Measurements from ENCODE around the gene CRABP1.
A peak's percentile ranks its signal among the peaks of the same experiment; 100 is the strongest.

The CRABP1 gene

GRCh38 chr15:78320183-78320582, 20.0 kb upstream of the CRABP1 start:
- no peaks in the 10 kb centered on the region for H3K9me3 ChIP-seq
- H3K4me3 ChIP-seq (ENCODE audit: low read depth, low read length), result no peak overlapping the region
- peaks cover 15% of the 10 kb centered on the region for H3K4me1 ChIP-seq
- H3K27me3 ChIP-seq, result no peaks in the 10 kb centered on the region
- TF ChIP-seq CTCF (IDR thresholded peaks at IDR 0.05; ENCODE audit: low read depth, low read length), result no peak
- H3K36me3 ChIP-seq, result no peaks in the 10 kb centered on the region
- no peak for DNase-seq

- H3K4me3 ChIP-seq (ENCODE audit: low read depth, low read length), result no peak overlapping the region
These were observed 19.0 kb upstream of the CRABP1 start for GRCh38 chr15:78321041-78321570.

GRCh38 chr15:78321786-78322185, 18.4 kb upstream of the CRABP1 start:
- no peaks in the 10 kb centered on the region for H3K36me3 ChIP-seq

More at GRCh38 chr15:78321041-78321570, 19.0 kb upstream of the CRABP1 start:
- Histone ChIP-seq H3K27me3 (no peaks in the 10 kb centered on the region), H3K36me3 (no peaks in the 10 kb centered on the region), H3K4me1 (peaks cover 15% of the 10 kb centered on the region), H3K9me3 (no peaks in the 10 kb centered on the region)
- DNase-seq, result no peak
- no peak for TF ChIP-seq CTCF (IDR thresholded peaks at IDR 0.05; ENCODE audit: low read depth, low read length)

GRCh38 chr15:78322243-78322642, 17.9 kb upstream of the CRABP1 start:
- no peaks in the 10 kb centered on the region for H3K36me3 ChIP-seq
- DNase-seq, result peak; percentile 58
- no peak for TF ChIP-seq CTCF (IDR thresholded peaks at IDR 0.05; ENCODE audit: low read depth, low read length)
- no peaks in the 10 kb centered on the region for H3K9me3 ChIP-seq
- H3K4me1 ChIP-seq, result peaks cover 15% of the 10 kb centered on the region
- no peak overlapping the region for H3K4me3 ChIP-seq (ENCODE audit: low read depth, low read length)
- H3K27me3 ChIP-seq, result no peaks in the 10 kb centered on the region

More at GRCh38 chr15:78321786-78322185, 18.4 kb upstream of the CRABP1 start:
- Histone ChIP-seq H3K4me1 (peaks cover 15% of the 10 kb centered on the region), H3K9me3 (no peaks in the 10 kb centered on the region), H3K4me3 (ENCODE audit: low read depth, low read length) (no peak overlapping the region), H3K27me3 (no peaks in the 10 kb centered on the region)
- TF ChIP-seq CTCF (IDR thresholded peaks at IDR 0.05; ENCODE audit: low read depth, low read length), result no peak
- no peak for DNase-seq

- Histone ChIP-seq H3K36me3 (no peaks in the 10 kb centered on the region), H3K27me3 (no peaks in the 10 kb centered on the region), H3K4me1 (peaks cover 15% of the 10 kb centered on the region), H3K9me3 (no peaks in the 10 kb centered on the region), H3K4me3 (ENCODE audit: low read depth, low read length) (no peak overlapping the region)
- DNase-seq, result no peak
- TF ChIP-seq CTCF (IDR thresholded peaks at IDR 0.05; ENCODE audit: low read depth, low read length), result no peak
These were observed 17.2 kb upstream of the CRABP1 start for GRCh38 chr15:78322724-78323521.

GRCh38 chr15:78323693-78324092, 16.5 kb upstream of the CRABP1 start:
- no peaks in the 10 kb centered on the region for H3K36me3 ChIP-seq
- H3K4me3 ChIP-seq (ENCODE audit: low read depth, low read length), result no peak overlapping the region
- TF ChIP-seq CTCF (IDR thresholded peaks at IDR 0.05; ENCODE audit: low read depth, low read length), result no peak
- H3K9me3 ChIP-seq, result no peaks in the 10 kb centered on the region
- DNase-seq, result no peak
- H3K4me1 ChIP-seq, result peaks cover 15% of the 10 kb centered on the region
- H3K27me3 ChIP-seq, result no peaks in the 10 kb centered on the region
